LNCaP clone FGC (cell line): Measurements from ENCODE around the gene RAB7B.
A peak's percentile ranks its signal among the peaks of the same experiment; 100 is the strongest.

ENCODE experiments used
- DNase-seq: peaks from one replicate; pipeline ENCODE4 v3.0.0-alpha.2; 2011; ENCODE audit warnings: low read depth
- H3K4me3 ChIP-seq: 2 replicates; pipeline ENCODE4 v1.5.1; 2011; ENCODE audit warnings: mild to moderate bottlenecking, low read depth, low read length, control low read depth
- TF ChIP-seq, protein P1 (sequence below): IDR thresholded peaks from 2 replicates; pipeline ENCODE4 v1.5.1; 2012; ENCODE audit warnings: mild to moderate bottlenecking; ENCODE audit not compliant: control insufficient read depth, insufficient read depth; ENCODE audit errors: extremely low read depth

The RAB7B gene

DNA sequence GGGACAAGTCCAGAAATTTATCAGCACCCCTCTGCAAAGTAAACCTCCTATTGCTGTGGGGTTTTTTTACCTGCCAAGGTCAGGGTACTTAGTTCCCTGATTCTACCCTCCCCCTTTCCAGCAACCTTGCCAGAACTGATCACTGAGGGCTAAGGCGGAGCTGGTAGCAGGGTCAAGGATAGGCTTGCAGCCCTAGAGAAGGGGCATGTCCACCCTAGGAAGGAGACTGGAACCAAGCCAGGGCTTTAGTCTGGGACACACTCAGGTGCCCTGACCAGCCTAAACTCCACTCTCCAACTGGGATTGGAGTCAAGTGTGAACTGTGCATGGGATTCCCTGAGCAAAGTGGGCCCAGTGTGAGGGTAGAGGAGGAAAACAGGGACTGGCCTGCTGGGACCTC, 53.4 kb downstream of the RAB7B start:
- no peak for DNase-seq
- TF ChIP-seq, protein P1, sequence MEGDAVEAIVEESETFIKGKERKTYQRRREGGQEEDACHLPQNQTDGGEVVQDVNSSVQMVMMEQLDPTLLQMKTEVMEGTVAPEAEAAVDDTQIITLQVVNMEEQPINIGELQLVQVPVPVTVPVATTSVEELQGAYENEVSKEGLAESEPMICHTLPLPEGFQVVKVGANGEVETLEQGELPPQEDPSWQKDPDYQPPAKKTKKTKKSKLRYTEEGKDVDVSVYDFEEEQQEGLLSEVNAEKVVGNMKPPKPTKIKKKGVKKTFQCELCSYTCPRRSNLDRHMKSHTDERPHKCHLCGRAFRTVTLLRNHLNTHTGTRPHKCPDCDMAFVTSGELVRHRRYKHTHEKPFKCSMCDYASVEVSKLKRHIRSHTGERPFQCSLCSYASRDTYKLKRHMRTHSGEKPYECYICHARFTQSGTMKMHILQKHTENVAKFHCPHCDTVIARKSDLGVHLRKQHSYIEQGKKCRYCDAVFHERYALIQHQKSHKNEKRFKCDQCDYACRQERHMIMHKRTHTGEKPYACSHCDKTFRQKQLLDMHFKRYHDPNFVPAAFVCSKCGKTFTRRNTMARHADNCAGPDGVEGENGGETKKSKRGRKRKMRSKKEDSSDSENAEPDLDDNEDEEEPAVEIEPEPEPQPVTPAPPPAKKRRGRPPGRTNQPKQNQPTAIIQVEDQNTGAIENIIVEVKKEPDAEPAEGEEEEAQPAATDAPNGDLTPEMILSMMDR, result no peak
- H3K4me3 ChIP-seq, result no peak overlapping the region

DNA sequence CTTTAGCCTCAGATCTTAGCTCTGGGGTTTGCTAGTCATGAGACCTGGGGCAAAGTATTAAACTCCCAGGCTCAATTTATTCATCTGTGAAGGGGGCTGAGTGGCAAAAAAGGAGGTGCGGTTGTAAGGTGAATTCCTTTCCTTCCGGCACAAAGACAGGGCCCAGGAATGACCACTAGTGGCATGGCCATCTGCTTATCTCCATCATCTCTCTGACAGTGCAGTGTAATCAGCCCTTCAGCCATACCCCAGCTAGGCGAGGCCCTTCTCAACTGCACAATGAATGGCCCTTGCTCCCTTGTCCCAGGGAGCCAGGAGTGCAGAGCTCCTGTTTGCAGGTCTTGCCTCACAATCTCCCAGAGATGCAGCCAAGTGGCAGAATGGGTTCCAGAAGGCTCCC, 54.3 kb downstream of the RAB7B start:
- no peak for DNase-seq
- TF ChIP-seq, protein P1, result no peak

DNA sequence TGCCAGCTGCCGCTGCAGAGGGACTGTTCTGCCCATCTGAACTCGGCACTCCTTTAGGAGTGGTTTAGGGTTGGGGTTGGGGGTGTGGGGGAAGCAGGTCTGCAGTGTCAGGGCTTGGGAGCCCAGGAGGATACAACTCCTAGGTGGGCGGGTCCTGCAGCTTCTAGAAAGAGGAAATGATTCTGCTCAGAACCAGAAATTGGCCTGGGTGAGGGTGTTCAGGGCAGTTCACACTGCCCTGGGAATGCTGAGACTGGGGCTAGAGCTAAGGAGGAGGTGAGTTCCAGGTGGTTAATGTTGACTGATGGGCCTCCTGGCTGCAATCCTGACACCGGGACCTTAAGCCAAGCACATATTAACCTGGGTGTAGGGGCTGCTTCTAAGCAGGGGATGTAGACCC, 55.2 kb downstream of the RAB7B start:
- TF ChIP-seq, protein P1, result no peak
- no peak for DNase-seq
- H3K4me3 ChIP-seq, result no peak overlapping the region

More for the DNA sequence above, 54.3 kb downstream of the RAB7B start:
- H3K4me3 ChIP-seq, result no peak overlapping the region

DNA sequence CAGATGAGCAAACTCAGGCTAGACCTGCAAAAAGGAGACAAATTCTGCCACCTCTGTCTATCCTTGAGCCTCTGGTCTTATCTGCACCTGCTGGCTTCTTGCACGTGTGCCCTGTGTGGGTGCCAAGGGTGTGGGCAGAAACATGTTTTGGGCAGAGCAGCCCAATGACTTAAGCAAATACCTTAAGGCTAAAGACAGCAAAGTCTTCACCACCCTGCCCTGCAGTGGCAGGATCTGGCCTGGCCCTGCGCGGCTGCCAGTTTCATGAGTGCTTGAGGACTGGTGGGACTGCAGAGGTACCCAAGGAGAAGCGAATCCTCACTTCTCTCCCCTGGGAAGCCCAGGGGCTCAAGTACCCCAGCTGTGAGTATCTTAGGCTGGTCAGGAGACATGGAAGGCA, 56.2 kb downstream of the RAB7B start:
- TF ChIP-seq, protein P1, result no peak
- no peak overlapping the region for H3K4me3 ChIP-seq
- DNase-seq, result peak; percentile 89

DNA sequence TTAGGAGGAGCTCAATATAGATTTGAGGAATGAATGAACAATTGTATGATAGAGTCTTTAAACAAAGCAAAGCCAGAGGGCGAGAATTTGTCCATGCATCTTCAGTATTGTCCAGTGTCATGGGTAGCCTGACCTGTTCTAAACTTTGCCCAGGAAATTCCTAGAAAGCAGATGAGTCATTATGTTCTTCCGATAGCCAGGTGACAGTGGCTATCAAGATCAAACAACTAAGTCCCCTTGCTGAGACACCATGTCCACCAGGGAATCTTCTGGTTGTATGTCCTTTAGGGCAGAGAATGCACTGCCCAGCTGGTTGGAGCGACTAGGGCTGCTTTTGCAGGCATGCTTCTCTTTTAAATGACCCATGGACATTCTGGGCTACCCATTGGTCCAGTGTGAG, 58.1 kb downstream of the RAB7B start:
- TF ChIP-seq, protein P1, result no peak
- DNase-seq, result peak; percentile 46
- H3K4me3 ChIP-seq, result no peak overlapping the region

DNA sequence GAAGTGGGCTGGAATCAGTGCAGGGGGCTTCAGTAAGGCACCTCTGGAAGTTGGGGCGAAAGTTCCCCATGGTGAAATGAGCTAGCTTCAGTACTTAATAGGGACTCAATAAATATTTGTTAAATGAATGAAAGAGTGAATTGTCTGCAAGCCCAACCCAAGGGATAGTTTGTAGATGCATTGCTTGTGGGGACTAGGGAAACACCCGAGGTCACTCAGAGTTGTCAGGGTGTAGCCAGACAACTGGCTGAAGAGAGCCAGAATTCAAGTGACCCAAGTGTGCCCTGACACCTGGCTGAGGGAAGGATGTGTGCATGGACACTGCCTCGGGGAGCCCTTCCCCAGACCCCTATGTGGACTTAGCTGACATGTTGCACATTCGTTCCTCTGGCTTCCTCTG, 58.7 kb downstream of the RAB7B start:
- TF ChIP-seq, protein P1, result no peak
- DNase-seq, result no peak
- no peak overlapping the region for H3K4me3 ChIP-seq

DNA sequence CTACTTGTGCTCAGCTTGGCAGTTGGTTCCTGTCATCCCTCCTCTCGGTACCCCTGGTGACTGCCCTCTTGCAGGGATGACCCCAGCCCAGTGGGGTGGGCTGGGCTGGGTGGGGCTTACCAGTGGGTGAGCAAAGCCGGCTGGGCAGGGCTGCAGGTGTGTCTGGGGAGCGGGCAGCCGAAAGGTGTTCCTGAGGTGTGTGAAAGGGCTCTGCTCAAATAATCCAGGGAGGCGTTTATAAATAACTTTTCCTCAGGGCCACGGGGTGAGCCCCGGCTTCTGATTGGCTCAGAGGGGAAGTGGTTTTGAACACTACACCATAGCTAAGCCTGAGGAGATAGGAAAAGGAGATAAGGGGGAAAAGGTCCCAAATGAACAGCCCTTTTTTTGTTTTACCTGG, 60.0 kb downstream of the RAB7B start, which contains the start of gene SLC26A9:
Gene SLC26A9, minus strand, starts transcription at position 212 of the 400 bp plus-strand sequence. CDS start 7,636 bp downstream, outside the sequence.
- H3K4me3 ChIP-seq, result no peak within 1 kb of the TSS
- no peak for DNase-seq
- TF ChIP-seq, protein P1, result no peak
